Measurements from ENCODE around the gene NUP188. TPM values are rescaled to one million over a fixed set of nuclear protein-coding genes. Genes with fewer than 3 reads are reported as not detected.

Gene NUP188
- total RNA-seq, 4 donors from 2014 or later = 18.0 to 79.3 (median 38.4) TPM

- Histone ChIP-seq H3K27ac (peak within 1 kb of the TSS; percentile 83 to 90 (median 87)), H3K9me3 (no peaks in the 10 kb centered on the region), H3K27me3 (no peaks in the 10 kb centered on the region), H3K4me1 (peaks cover 14 to 25% (median 22%) of the 10 kb centered on the region in 4 donors), H3K4me3 (peak within 1 kb of the TSS; percentile 63 to 92 (median 74)), H3K36me3 (peaks cover 0 to 11% (median 4%) of the 10 kb centered on the region in 4 donors)
- 0% methylated on average over 47 of the region's 49 CpGs; no CpG with 5 or more reads in 1 of the 2 donors for WGBS, 2 donors (ENCODE audit: low coverage in 1 of 2)
- in situ Hi-C loops (cut with MboI; ENCODE audit: low pct_ligation_motif_present in 1 of 4, low pct_unique_long_range_greater_than_20kb in 1 of 4, low sequenced_read_pairs in 3 of 4) = no loop called here
- intact Hi-C loops (cut with DNase I; ENCODE audit: low total_unique reads) = no loop called here
- TF ChIP-seq POLR2A (IDR thresholded peaks at IDR 0.05) = peak; percentile 98
- no peak for TF ChIP-seq CTCF (IDR thresholded peaks at IDR 0.05)
- TF ChIP-seq POLR2AphosphoS5 (IDR thresholded peaks at IDR 0.05) = peak; percentile 97 to 98 (median 98)
- TF ChIP-seq EP300 (IDR thresholded peaks at IDR 0.05; ENCODE audit: low read depth) = no peak
- peak; percentile 98 for DNase-seq
These were observed 88.9 kb downstream of the NUP188 start, which contains the start of gene MIGA2 for GRCh38 chr9:129036241-129036922. TSS of gene MIGA2 (plus strand) at chr9:129036626. CDS start at chr9:129040595, 3,969 bp downstream.

GRCh38 chr9:129036923-129037766, 89.6 kb downstream of the NUP188 start:
- 4 to 12% methylated on average over 10 to 32 of the region's 32 CpGs for WGBS, 2 donors (ENCODE audit: low coverage in 1 of 2)
- Histone ChIP-seq H3K27me3 (no peaks in the 10 kb centered on the region), H3K27ac (peak overlapping the region; percentile 83 to 90 (median 87)), H3K4me1 (peaks cover 14 to 25% (median 22%) of the 10 kb centered on the region in 4 donors), H3K4me3 (peak overlapping the region; percentile 63 to 92 (median 74)), H3K36me3 (peaks cover 0 to 18% (median 7%) of the 10 kb centered on the region in 4 donors), H3K9me3 (no peaks in the 10 kb centered on the region)
- TF ChIP-seq EP300 (IDR thresholded peaks at IDR 0.05; ENCODE audit: low read depth) (no peak), CTCF (IDR thresholded peaks at IDR 0.05) (no peak), POLR2A (IDR thresholded peaks at IDR 0.05) (no peak), POLR2AphosphoS5 (IDR thresholded peaks at IDR 0.05) (no peak)
- in situ Hi-C loops (cut with MboI; ENCODE audit: low pct_ligation_motif_present in 1 of 4, low pct_unique_long_range_greater_than_20kb in 1 of 4, low sequenced_read_pairs in 3 of 4) = no loop called here
- intact Hi-C loops (cut with DNase I; ENCODE audit: low total_unique reads) = no loop called here
- DNase-seq = no peak

- peak overlapping the region in 3 of 4 donors; percentile 63 to 92 (median 75) for H3K4me3 ChIP-seq
- in situ Hi-C loops (cut with MboI; ENCODE audit: low pct_ligation_motif_present in 1 of 4, low pct_unique_long_range_greater_than_20kb in 1 of 4, low sequenced_read_pairs in 3 of 4) = no loop called here
- DNase-seq = no peak
- peak overlapping the region; percentile 83 to 90 (median 87) for H3K27ac ChIP-seq
- H3K36me3 ChIP-seq = peaks cover 0 to 24% (median 7%) of the 10 kb centered on the region in 4 donors
- no peaks in the 10 kb centered on the region for H3K27me3 ChIP-seq
- WGBS, 2 donors (ENCODE audit: low coverage in 1 of 2) = 45 to 78% methylated on average over 2 to 6 of the region's 6 CpGs
- peaks cover 14 to 25% (median 22%) of the 10 kb centered on the region in 4 donors for H3K4me1 ChIP-seq
- intact Hi-C loops (cut with DNase I; ENCODE audit: low total_unique reads) = no loop called here
- no peaks in the 10 kb centered on the region for H3K9me3 ChIP-seq
- TF ChIP-seq POLR2AphosphoS5 (IDR thresholded peaks at IDR 0.05) (no peak), POLR2A (IDR thresholded peaks at IDR 0.05) (no peak), CTCF (IDR thresholded peaks at IDR 0.05) (no peak)
These were observed 90.2 kb downstream of the NUP188 start for GRCh38 chr9:129037767-129038098.

Data from transverse colon (tissue), 4 donors.